HCT116 (cell line): Measurements from ENCODE around the gene KRT79. TPM values are rescaled to one million over a fixed set of nuclear protein-coding genes. Genes with fewer than 3 reads are reported as not detected.

ENCODE experiments used
- ATAC-seq: fragments of 200-7000 bp; cut with Tn5 transposase; 2 replicates; pipeline ENCODE4 v1.9.1; 2020; ENCODE audit warnings: mild to moderate bottlenecking, moderate library complexity
- BruUV-seq: library from RNA; stranded (reverse); fragments of 400-500 nt; replicated peaks from 2 replicates; lab custom pipeline; 2021; lab: Mats Ljungman, UMichigan
- CTCF ChIA-PET: fragments of 300-600 bp; sonication (Branson Sonifier 250); formaldehyde crosslinking; loops from one replicate; lab custom pipeline; 2021; ENCODE audit warnings: antibody characterized with exemption; lab: Charles Lee
- POLR2A ChIA-PET: fragments of 300-600, 350-600 bp; sonication (Branson Sonifier 250); formaldehyde crosslinking; loops from one replicate; lab custom pipeline; 2021; ENCODE audit warnings: antibody characterized with exemption; lab: Charles Lee
- RAD21 ChIA-PET, 2 experiments: fragments of 300-600 bp; sonication (Branson Sonifier 250); formaldehyde crosslinking; loops; one replicate each; lab custom pipeline; 2023; ENCODE audit warnings: low total read pairs in 2 of 2; ENCODE audit not compliant: uncharacterized antibody in 2 of 2, unreplicated experiment in 2 of 2, low non-redundant PET in 1 of 2; lab: Charles Lee
- DNase-seq: peaks from one replicate; pipeline ENCODE4 v3.0.0-alpha.2; 2010; ENCODE audit warnings: low read depth, low spot score
- H2AFZ ChIP-seq: fragments of 200-600 bp; shearing (Covaris generic), sonication (generic); 2 replicates; pipeline ENCODE4 v1.6.1; 2017; ENCODE audit warnings: low read depth, mixed run types, mixed read lengths, antibody characterized with exemption, low read length; ENCODE audit not compliant: poor library complexity, severe bottlenecking
- H3K27ac ChIP-seq: 2 replicates; pipeline ENCODE4 v1.5.1; 2012; ENCODE audit warnings: low read depth, low read length
- H3K27me3 ChIP-seq: fragments of 200-600 bp; sonication (generic); 2 replicates; pipeline ENCODE4 v1.6.1; 2016; ENCODE audit warnings: mixed run types, low read length, mixed read lengths; ENCODE audit not compliant: insufficient read depth
- H3K36me3 ChIP-seq, 2 experiments: fragments of 200-500 bp in 1 of 2; fragments of 200-600 bp in 1 of 2; sonication (Bioruptor generic) in 1 of 2; sonication (generic) in 1 of 2; 2 replicates each; pipeline versions ENCODE4 v1.5.1 to v1.6.1; 2014 to 2016; ENCODE audit warnings: low read length in 2 of 2, inconsistent platforms in 1 of 2, mixed read lengths in 1 of 2, mixed run types in 1 of 2; ENCODE audit not compliant: insufficient read depth in 2 of 2, control insufficient read depth in 1 of 2
- H3K4me1 ChIP-seq, 2 experiments: fragments of 200-600 bp in 1 of 2; sonication (generic) in 1 of 2; 2 replicates each; pipeline versions ENCODE4 v1.5.1 to v1.6.1; 2012 to 2017; ENCODE audit warnings: low read length in 2 of 2, inconsistent platforms in 1 of 2, mild to moderate bottlenecking in 1 of 2, mixed read lengths in 1 of 2, mixed run types in 1 of 2, moderate library complexity in 1 of 2; ENCODE audit not compliant: insufficient read depth in 2 of 2, control insufficient read depth in 1 of 2
- H3K4me2 ChIP-seq: fragments of 200-600 bp; sonication (generic); 2 replicates; pipeline ENCODE4 v1.6.1; 2017; ENCODE audit warnings: mixed run types, low read length, mixed read lengths
- H3K4me3 ChIP-seq, 2 experiments: fragments of 200-600 bp in 1 of 2; sonication (generic) in 1 of 2; replicated peaks in 1 of 2; 2 replicates each; pipeline ENCODE4 v1.5.1; 2011 to 2016; ENCODE audit warnings: low read length in 2 of 2, control low read depth in 1 of 2, low read depth in 1 of 2, mild to moderate bottlenecking in 1 of 2, mixed read lengths in 1 of 2, mixed run types in 1 of 2
- H3K79me2 ChIP-seq: fragments of 200-600 bp; sonication (generic); 2 replicates; pipeline ENCODE4 v1.6.1; 2017; ENCODE audit warnings: mild to moderate bottlenecking, mixed run types, low read length, moderate library complexity, mixed read lengths; ENCODE audit not compliant: insufficient read depth
- H3K9ac ChIP-seq: fragments of 200-600 bp; sonication (generic); 2 replicates; pipeline ENCODE4 v1.6.1; 2016; ENCODE audit warnings: low read length, mixed read lengths
- H3K9me2 ChIP-seq: fragments of 200-600 bp; sonication (generic), shearing (Covaris generic); 2 replicates; pipeline ENCODE4 v1.6.1; 2017; ENCODE audit warnings: mixed run types, mild to moderate bottlenecking, moderate library complexity; ENCODE audit not compliant: insufficient read depth
- H3K9me3 ChIP-seq, 2 experiments: fragments of 200-500 bp in 1 of 2; fragments of 200-600 bp in 1 of 2; sonication (Bioruptor generic) in 1 of 2; sonication (generic) in 1 of 2; 2 replicates each; pipeline ENCODE4 v1.6.1; 2014 to 2017; ENCODE audit warnings: low read length in 2 of 2, mixed read lengths in 2 of 2, inconsistent platforms in 1 of 2, low read depth in 1 of 2, mild to moderate bottlenecking in 1 of 2, mixed run types in 1 of 2, moderate library complexity in 1 of 2; ENCODE audit not compliant: control insufficient read depth in 1 of 2, insufficient read depth in 1 of 2
- H4K20me1 ChIP-seq: fragments of 200-600 bp; sonication (generic), shearing (Covaris generic); 2 replicates; pipeline ENCODE4 v1.6.1; 2017; ENCODE audit warnings: mixed run types, mild to moderate bottlenecking, moderate library complexity; ENCODE audit not compliant: insufficient read depth
- EZH2phosphoT487 ChIP-seq: fragments of 200-600 bp; IDR thresholded peaks from 2 replicates; pipeline ENCODE4 v1.6.1; 2018; ENCODE audit warnings: antibody characterized with exemption, borderline replicate concordance
- SIN3A ChIP-seq: IDR thresholded peaks from 2 replicates; pipeline ENCODE4 v1.6.1; 2012; ENCODE audit warnings: low read depth
- SRF ChIP-seq: IDR thresholded peaks from 2 replicates; pipeline ENCODE4 v1.6.1; 2012; ENCODE audit warnings: low read depth
- intact Hi-C: fragments of 100-400 bp; cut with micrococcal nuclease; formaldehyde crosslinking; loops from 2 replicates; pipeline ENCODE4 v1.10.0; 2022
- total RNA-seq: library from RNA; stranded (reverse); gene quantifications from one replicate; pipeline ENCODE4 v1.2.1, GENCODE V29; 2021; ENCODE audit not compliant: unreplicated experiment
- TF ChIP-seq, protein P1 (sequence below): IDR thresholded peaks from 2 replicates; pipeline ENCODE4 v1.6.1; 2011; ENCODE audit warnings: mild to moderate bottlenecking, low read length, moderate library complexity; ENCODE audit not compliant: insufficient replicate concordance; ENCODE audit errors: extremely low read depth
- TF ChIP-seq, protein P2 (sequence below): IDR thresholded peaks from 2 replicates; pipeline ENCODE4 v1.6.1; 2012

The KRT79 gene
- total RNA-seq, 1 experiment from 2014 or later: not detected

DNA sequence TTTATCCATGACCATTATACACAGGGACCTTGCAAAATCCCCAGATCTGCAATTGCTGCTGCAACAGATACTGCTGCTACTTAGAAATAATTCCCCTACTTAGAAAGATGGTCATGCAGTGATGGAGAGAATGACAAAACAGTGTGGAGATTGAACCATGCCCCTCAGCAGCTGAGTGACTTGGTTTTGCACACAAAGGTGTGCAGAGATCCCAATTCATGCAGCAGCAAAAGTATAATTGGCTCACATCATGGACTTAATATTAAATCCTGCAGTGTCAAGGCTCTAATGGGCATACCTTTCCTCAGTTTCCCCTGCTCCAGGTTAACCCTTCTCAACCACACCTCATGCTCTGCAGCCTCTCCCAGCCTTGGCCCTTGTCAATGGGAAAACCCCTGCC lies 17.7 kb upstream of the KRT79 start:
- Histone ChIP-seq H3K9me3 (no peaks in the 10 kb centered on the region), H3K36me3 (no peaks in the 10 kb centered on the region), H3K9ac (no peak overlapping the region), H2AFZ (no peak overlapping the region), H3K4me2 (no peak overlapping the region), H3K27me3 (no peaks in the 10 kb centered on the region), H3K4me1 (peaks cover 0 to 9% of the 10 kb centered on the region in 2 experiments; a peak in 2 of 4 replicates), H3K4me3 (no peak overlapping the region), H4K20me1 (no peaks in the 10 kb centered on the region), H3K79me2 (no peaks in the 10 kb centered on the region), H3K9me2 (no peaks in the 10 kb centered on the region), H3K27ac (no peak overlapping the region)
- ATAC-seq: no peak
- CTCF ChIA-PET: no interaction called here
- POLR2A ChIA-PET: no interaction called here
- intact Hi-C loops: no loop called here
- TF ChIP-seq EZH2phosphoT487: no peak
- TF ChIP-seq, protein P1, sequence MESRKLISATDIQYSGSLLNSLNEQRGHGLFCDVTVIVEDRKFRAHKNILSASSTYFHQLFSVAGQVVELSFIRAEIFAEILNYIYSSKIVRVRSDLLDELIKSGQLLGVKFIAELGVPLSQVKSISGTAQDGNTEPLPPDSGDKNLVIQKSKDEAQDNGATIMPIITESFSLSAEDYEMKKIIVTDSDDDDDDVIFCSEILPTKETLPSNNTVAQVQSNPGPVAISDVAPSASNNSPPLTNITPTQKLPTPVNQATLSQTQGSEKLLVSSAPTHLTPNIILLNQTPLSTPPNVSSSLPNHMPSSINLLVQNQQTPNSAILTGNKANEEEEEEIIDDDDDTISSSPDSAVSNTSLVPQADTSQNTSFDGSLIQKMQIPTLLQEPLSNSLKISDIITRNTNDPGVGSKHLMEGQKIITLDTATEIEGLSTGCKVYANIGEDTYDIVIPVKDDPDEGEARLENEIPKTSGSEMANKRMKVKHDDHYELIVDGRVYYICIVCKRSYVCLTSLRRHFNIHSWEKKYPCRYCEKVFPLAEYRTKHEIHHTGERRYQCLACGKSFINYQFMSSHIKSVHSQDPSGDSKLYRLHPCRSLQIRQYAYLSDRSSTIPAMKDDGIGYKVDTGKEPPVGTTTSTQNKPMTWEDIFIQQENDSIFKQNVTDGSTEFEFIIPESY: no peak
- DNase-seq: no peak
- BruUV-seq: no TSS peak
- RAD21 ChIA-PET: no interaction called here

DNA sequence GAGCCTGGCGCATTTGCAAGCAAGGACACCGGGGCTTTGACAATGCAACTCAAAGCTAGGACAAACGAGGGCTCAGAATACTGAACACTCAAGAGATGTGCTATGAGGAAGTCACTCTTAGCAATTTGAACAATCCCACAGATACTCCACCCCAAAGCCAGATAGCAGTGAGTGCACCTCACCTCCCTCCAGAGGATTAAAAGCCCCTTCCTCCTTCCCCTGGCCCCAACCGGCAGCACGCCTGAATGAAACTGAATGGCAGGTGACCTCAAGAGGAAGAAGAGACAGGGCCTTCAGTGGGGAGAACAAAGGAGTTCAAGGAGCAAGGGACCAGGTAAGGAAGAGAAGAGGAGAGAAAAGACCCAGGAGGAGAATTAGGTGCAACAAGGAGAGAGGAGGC lies 16.6 kb upstream of the KRT79 start:
- no peak overlapping the region for H3K27ac ChIP-seq
- no TSS peak for BruUV-seq
- H3K9me2 ChIP-seq: no peaks in the 10 kb centered on the region
- H3K36me3 ChIP-seq: no peaks in the 10 kb centered on the region
- no peaks in the 10 kb centered on the region for H3K9me3 ChIP-seq
- ATAC-seq (no peak), DNase-seq (no peak)
- no peak overlapping the region for H3K4me3 ChIP-seq
- CTCF ChIA-PET: no interaction called here
- RAD21 ChIA-PET: no interaction called here
- no peaks in the 10 kb centered on the region for H3K79me2 ChIP-seq
- TF ChIP-seq SRF: no peak
- TF ChIP-seq, protein P2, sequence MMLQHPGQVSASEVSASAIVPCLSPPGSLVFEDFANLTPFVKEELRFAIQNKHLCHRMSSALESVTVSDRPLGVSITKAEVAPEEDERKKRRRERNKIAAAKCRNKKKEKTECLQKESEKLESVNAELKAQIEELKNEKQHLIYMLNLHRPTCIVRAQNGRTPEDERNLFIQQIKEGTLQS: no peak
- TF ChIP-seq SIN3A: no peak
- no peak overlapping the region for H3K9ac ChIP-seq
- H4K20me1 ChIP-seq: no peaks in the 10 kb centered on the region
- intact Hi-C loops: no loop called here
- H3K4me1 ChIP-seq: peaks cover 0 to 14% of the 10 kb centered on the region in 2 experiments; a peak in 2 of 4 replicates
- POLR2A ChIA-PET: no interaction called here
- no peak overlapping the region for H2AFZ ChIP-seq
- H3K27me3 ChIP-seq: no peaks in the 10 kb centered on the region
- H3K4me2 ChIP-seq: no peak overlapping the region
